ENCODE results near the gene HSP90AA1.

DNA sequence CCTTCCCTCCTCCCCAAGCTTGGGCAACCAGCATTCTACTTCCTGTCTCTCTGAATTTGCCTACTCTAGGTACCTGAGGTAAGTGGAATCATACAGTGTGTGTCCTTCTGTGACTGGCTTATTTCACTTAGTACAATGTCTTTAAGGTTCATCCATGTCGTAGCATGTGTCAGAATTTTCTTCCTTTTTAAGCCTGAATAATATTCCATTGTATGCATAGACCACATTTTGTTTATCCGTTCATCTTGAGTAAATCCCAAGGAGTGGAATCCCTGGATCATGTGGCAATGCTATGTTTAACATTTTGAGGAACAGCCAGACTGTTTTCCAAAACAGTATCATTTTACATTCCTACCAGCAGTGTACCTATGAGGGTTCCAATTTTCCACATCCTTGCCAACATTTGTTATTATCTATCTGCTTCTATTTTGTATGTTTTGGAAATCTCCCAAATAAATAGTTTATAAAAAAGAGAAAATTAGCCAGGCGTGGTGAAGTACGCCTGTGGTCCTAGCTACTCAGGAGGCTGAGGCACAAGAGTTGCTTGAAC, 12.4 kb downstream of the HSP90AA1 start:
- TF ChIP-seq, protein P1, sequence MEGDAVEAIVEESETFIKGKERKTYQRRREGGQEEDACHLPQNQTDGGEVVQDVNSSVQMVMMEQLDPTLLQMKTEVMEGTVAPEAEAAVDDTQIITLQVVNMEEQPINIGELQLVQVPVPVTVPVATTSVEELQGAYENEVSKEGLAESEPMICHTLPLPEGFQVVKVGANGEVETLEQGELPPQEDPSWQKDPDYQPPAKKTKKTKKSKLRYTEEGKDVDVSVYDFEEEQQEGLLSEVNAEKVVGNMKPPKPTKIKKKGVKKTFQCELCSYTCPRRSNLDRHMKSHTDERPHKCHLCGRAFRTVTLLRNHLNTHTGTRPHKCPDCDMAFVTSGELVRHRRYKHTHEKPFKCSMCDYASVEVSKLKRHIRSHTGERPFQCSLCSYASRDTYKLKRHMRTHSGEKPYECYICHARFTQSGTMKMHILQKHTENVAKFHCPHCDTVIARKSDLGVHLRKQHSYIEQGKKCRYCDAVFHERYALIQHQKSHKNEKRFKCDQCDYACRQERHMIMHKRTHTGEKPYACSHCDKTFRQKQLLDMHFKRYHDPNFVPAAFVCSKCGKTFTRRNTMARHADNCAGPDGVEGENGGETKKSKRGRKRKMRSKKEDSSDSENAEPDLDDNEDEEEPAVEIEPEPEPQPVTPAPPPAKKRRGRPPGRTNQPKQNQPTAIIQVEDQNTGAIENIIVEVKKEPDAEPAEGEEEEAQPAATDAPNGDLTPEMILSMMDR (IDR thresholded peaks at IDR 0.05): no peak
- no peak for TF ChIP-seq POLR2A (IDR thresholded peaks at IDR 0.05)

All from body of pancreas (tissue), 4 donors.